Esophagus (tissue), 2 donors: ENCODE results near the gene MYO3B. TPM values are rescaled to one million over a fixed set of nuclear protein-coding genes. Genes with fewer than 3 reads are reported as not detected.

Source experiments
- H3K27ac ChIP-seq, 2 donors: one replicate each; pipeline ENCODE4 v1.5.1; 2013; ENCODE audit warnings: low read depth in 2 of 2, mild to moderate bottlenecking in 2 of 2, inconsistent platforms in 1 of 2, low read length in 1 of 2, moderate library complexity in 1 of 2
- H3K27me3 ChIP-seq, 2 donors: one replicate each; pipeline ENCODE4 v1.6.1; 2013; ENCODE audit warnings: low read length in 2 of 2, control low read depth in 1 of 2, mild to moderate bottlenecking in 1 of 2; ENCODE audit not compliant: insufficient read depth in 2 of 2, control insufficient read depth in 1 of 2
- H3K36me3 ChIP-seq, 2 donors: one replicate each; pipeline ENCODE4 v1.6.1; 2013; ENCODE audit warnings: low read length in 1 of 2; ENCODE audit not compliant: control insufficient read depth in 2 of 2, insufficient read depth in 2 of 2
- H3K4me1 ChIP-seq, 2 donors: one replicate each; pipeline ENCODE4 v1.6.1; 2013; ENCODE audit warnings: low read length in 1 of 2; ENCODE audit not compliant: control insufficient read depth in 2 of 2, insufficient read depth in 2 of 2
- H3K4me3 ChIP-seq, 2 donors: one replicate each; pipeline ENCODE4 v1.5.1; 2013; ENCODE audit warnings: low read length in 2 of 2, mild to moderate bottlenecking in 2 of 2, low read depth in 1 of 2, moderate library complexity in 1 of 2
- H3K9me3 ChIP-seq, 2 donors: one replicate each; pipeline ENCODE4 v1.6.1; 2013; ENCODE audit warnings: mild to moderate bottlenecking in 2 of 2, low read depth in 1 of 2, low read length in 1 of 2, moderate library complexity in 1 of 2; ENCODE audit not compliant: control insufficient read depth in 2 of 2, insufficient read depth in 1 of 2
- WGBS, 2 donors: extraction: QIAGEN DNeasy Blood & Tissue Kit; methylation state at CpG; one replicate each; pipeline ENCODE4 v1.1.7; 2013; 5-methylcytosine and 5-hydroxymethylcytosine counted together
- polyA plus RNA-seq, 2 donors: library from polyadenylated mRNA; stranded (reverse); fragments of 200-250 nt; gene quantifications; one replicate each; pipeline ENCODE4 v1.2.3, GENCODE V29; 2013
- donor health status: healthy with polysubstance abuse.
- donor health status: Bipolar disorder and iron deficiency.

Gene MYO3B
- polyA plus RNA-seq, 2 donors: 0.08 to 0.11 TPM

DNA sequence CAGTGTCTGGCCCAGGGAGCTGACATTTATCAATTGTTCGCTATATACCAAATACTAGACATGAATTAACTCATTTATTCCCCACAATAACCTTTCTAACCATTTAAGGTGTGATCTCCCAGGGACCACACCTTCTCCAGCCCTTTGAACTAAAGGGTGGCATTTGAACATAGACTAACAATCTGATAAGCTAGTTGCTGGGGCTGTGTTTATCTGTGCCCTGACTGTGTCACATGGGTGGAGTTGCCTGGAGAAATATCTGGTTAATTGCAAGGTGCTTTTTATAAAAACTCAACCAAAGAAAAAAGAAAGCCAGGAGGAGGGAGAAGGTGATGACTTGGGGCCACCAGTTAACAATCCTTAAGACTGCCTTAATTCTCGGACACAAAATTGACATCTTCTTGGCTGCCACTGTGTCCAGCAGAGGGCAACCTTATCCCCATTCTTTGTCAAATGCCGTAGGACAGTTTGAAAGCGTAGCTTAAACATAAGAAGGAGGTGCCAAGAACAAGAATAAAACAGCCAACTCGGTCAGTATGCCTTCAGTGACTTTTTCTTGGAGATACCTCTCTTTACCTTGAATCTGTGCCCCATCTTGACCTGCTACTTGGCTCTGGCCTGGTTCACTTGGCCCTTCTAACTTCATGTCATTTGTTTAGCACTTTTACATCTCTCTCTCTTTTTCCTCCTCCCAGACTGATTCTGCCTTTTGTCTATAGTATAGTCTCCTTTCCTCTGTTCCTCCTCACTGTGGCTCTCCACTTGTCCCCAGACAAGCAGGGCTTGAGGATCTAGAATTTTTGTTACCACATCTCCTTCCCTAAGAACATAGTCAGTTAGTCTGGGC is 183.4 kb downstream of the MYO3B start:
- Histone ChIP-seq H3K4me1 (no peaks in the 10 kb centered on the region), H3K27me3 (no peaks in the 10 kb centered on the region), H3K27ac (no peak overlapping the region), H3K36me3 (no peaks in the 10 kb centered on the region), H3K4me3 (no peak overlapping the region), H3K9me3 (no peaks in the 10 kb centered on the region)
- 26 to 30% methylated on average over 5 of the region's 5 CpGs for WGBS, 2 donors

GRCh38 chr2:170362313-170362870 is 184.4 kb downstream of the MYO3B start:
- 79 to 88% methylated on average over 3 of the region's 3 CpGs for whole genome bisulfite sequencing, 2 donors

GRCh38 chr2:170362871-170363631 is 185.1 kb downstream of the MYO3B start:
- no peaks in the 10 kb centered on the region for H3K4me1 ChIP-seq
- WGBS, 2 donors: 56 to 58% methylated on average over 6 of the region's 6 CpGs
- H3K36me3 ChIP-seq: no peaks in the 10 kb centered on the region
- H3K27ac ChIP-seq: no peak overlapping the region
- H3K9me3 ChIP-seq: no peaks in the 10 kb centered on the region
- H3K27me3 ChIP-seq: no peaks in the 10 kb centered on the region
- H3K4me3 ChIP-seq: no peak overlapping the region

More at GRCh38 chr2:170362313-170362870, 184.4 kb downstream of the MYO3B start:
- no peaks in the 10 kb centered on the region for H3K36me3 ChIP-seq
- no peak overlapping the region for H3K4me3 ChIP-seq
- no peak overlapping the region for H3K27ac ChIP-seq
- H3K9me3 ChIP-seq: no peaks in the 10 kb centered on the region
- no peaks in the 10 kb centered on the region for H3K4me1 ChIP-seq
- no peaks in the 10 kb centered on the region for H3K27me3 ChIP-seq

GRCh38 chr2:170365003-170365402 is 187.1 kb downstream of the MYO3B start:
- WGBS, 2 donors: 71 to 75% methylated on average over 6 of the region's 6 CpGs
- Histone ChIP-seq H3K27ac (no peak overlapping the region), H3K36me3 (no peaks in the 10 kb centered on the region), H3K9me3 (no peaks in the 10 kb centered on the region), H3K27me3 (no peaks in the 10 kb centered on the region), H3K4me1 (no peaks in the 10 kb centered on the region), H3K4me3 (no peak overlapping the region)

DNA sequence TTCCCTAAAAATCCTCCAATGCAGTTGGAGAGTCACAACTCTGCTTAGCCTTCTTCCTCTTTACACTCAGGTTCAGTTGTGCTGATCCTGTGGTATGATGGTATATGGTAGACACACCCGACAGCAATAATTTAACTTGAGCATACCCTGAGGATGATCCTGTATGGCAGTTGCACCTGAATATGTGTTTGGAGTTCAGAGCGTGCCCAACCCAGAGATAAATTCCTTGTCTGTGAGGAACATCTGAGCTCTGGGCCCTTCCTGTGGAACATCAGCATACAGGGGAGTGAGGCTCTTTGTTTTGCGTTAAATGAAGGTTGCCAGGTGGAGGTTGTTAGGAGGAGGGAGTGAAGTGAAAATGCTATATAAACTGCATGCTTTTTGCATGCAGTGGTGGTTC is 187.7 kb downstream of the MYO3B start:
- Histone ChIP-seq H3K27me3 (no peaks in the 10 kb centered on the region), H3K27ac (no peak overlapping the region), H3K9me3 (no peaks in the 10 kb centered on the region), H3K4me3 (no peak overlapping the region), H3K36me3 (no peaks in the 10 kb centered on the region), H3K4me1 (no peaks in the 10 kb centered on the region)
- WGBS, 2 donors: 77 to 79% methylated on average over 3 of the region's 3 CpGs

GRCh38 chr2:170368370-170368769 is 190.4 kb downstream of the MYO3B start:
- Histone ChIP-seq H3K4me1 (no peaks in the 10 kb centered on the region), H3K27me3 (no peaks in the 10 kb centered on the region), H3K27ac (no peak overlapping the region), H3K4me3 (no peak overlapping the region), H3K9me3 (no peaks in the 10 kb centered on the region), H3K36me3 (no peaks in the 10 kb centered on the region)
- 58 to 59% methylated on average over 5 of the region's 5 CpGs for WGBS, 2 donors

DNA sequence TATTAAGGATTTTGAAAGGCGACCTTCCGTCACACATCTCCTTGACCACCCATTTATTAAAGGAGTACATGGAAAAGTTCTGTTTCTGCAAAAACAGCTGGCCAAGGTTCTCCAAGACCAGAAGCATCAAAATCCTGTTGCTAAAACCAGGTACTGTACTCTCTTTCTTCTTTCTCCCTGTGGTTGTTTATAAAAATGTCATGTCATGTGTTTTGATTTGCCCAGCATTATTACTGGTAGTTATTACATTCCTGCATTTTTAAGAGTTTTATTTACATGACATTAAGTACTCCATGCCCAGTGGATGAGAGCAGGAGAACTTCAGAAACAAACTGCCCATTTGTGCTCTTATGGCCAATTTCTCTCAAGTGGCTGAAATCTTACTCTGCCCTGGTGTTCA is 191.3 kb downstream of the MYO3B start:
- WGBS, 2 donors: 68 to 83% methylated on average over 2 of the region's 2 CpGs
- H3K27ac ChIP-seq: no peak overlapping the region
- no peaks in the 10 kb centered on the region for H3K4me1 ChIP-seq
- no peaks in the 10 kb centered on the region for H3K9me3 ChIP-seq
- H3K36me3 ChIP-seq: no peaks in the 10 kb centered on the region
- H3K4me3 ChIP-seq: no peak overlapping the region
- no peaks in the 10 kb centered on the region for H3K27me3 ChIP-seq

- Histone ChIP-seq H3K4me1 (no peaks in the 10 kb centered on the region), H3K4me3 (no peak overlapping the region), H3K27me3 (no peaks in the 10 kb centered on the region), H3K27ac (no peak overlapping the region), H3K36me3 (no peaks in the 10 kb centered on the region), H3K9me3 (no peaks in the 10 kb centered on the region)
- 13 to 18% methylated on average over 1 of the region's 1 CpG for WGBS, 2 donors
Measured at GRCh38 chr2:170369894-170370293, 191.9 kb downstream of the MYO3B start.

GRCh38 chr2:170371231-170371998 is 193.5 kb downstream of the MYO3B start:
- Histone ChIP-seq H3K4me1 (no peaks in the 10 kb centered on the region), H3K4me3 (no peak overlapping the region), H3K27me3 (no peaks in the 10 kb centered on the region), H3K9me3 (no peaks in the 10 kb centered on the region), H3K27ac (no peak overlapping the region), H3K36me3 (no peaks in the 10 kb centered on the region)
- WGBS, 2 donors: 62 to 76% methylated on average over 6 of the region's 6 CpGs
